Posterior cingulate gyrus (tissue), 11 donors: ENCODE results near the gene MIEN1.
A peak's percentile ranks its signal among the peaks of the same experiment; 100 is the strongest.
"Not testable (repeated sequence)": the region's sequence is repeated elsewhere in the genome, so short reads cannot be mapped to it uniquely, and the experiment has no call there.

ENCODE experiments used
- DNase-seq, 10 donors: peaks; one replicate each; pipeline versions ENCODE4 v3.0.0 to v3.0.0-alpha.2; 2020 to 2021; ENCODE audit warnings: mixed read lengths in 3 of 10
- intact Hi-C: fragments of 100-400 bp; cut with DNase I; formaldehyde crosslinking; loops from one replicate; pipeline ENCODE4 v1.15.1; 2023

Gene MIEN1

GRCh38 chr17:39730095-39730921, at the start of gene MIEN1:
TSS of gene MIEN1 (minus strand) at chr17:39730532. CDS start at chr17:39730495, 37 bp downstream.
- intact Hi-C loops = loop anchor here (2.0 to 5.0 kb wide), 2 partner anchors 42 to 108 kb away; partner anchors contain the start of gene PGAP3
- DNase-seq = peak; percentile 87 to 99 (median 94)

GRCh38 chr17:39777534-39778365, 47.4 kb upstream of the MIEN1 start:
- DNase-seq = no peak
- intact Hi-C loops = no loop called here

- intact Hi-C loops = no loop called here
Measured at GRCh38 chr17:39776252-39776651, 45.9 kb upstream of the MIEN1 start.

GRCh38 chr17:39775031-39775430, 44.7 kb upstream of the MIEN1 start:
- DNase-seq = no peak
- intact Hi-C loops = no loop called here

More at GRCh38 chr17:39776252-39776651, 45.9 kb upstream of the MIEN1 start:
- no peak for DNase-seq

GRCh38 chr17:39774047-39774446, 43.7 kb upstream of the MIEN1 start:
- intact Hi-C loops = no loop called here
- DNase-seq = no peak

GRCh38 chr17:39772987-39773934, 42.9 kb upstream of the MIEN1 start:
- no peak for DNase-seq
- intact Hi-C loops = no loop called here

- DNase-seq = peak in 4 of 10 donors; percentile 22 to 89 (median 38)
- intact Hi-C loops = no loop called here
Measured at GRCh38 chr17:39772415-39772814, 42.1 kb upstream of the MIEN1 start.

GRCh38 chr17:39769974-39770587, 39.7 kb upstream of the MIEN1 start:
- DNase-seq = peak in 3 of 10 donors; percentile 12 to 24 (median 18)

GRCh38 chr17:39767147-39767546, 36.8 kb upstream of the MIEN1 start:
- intact Hi-C loops = no loop called here
- no peak for DNase-seq

More at GRCh38 chr17:39769974-39770587, 39.7 kb upstream of the MIEN1 start:
- intact Hi-C loops = no loop called here

GRCh38 chr17:39765766-39766165, 35.4 kb upstream of the MIEN1 start:
- intact Hi-C loops = no loop called here
- DNase-seq = no peak

GRCh38 chr17:39765175-39765574, 34.8 kb upstream of the MIEN1 start:
- intact Hi-C loops = no loop called here
- DNase-seq = no peak

- DNase-seq, intact Hi-C loops: not testable (repeated sequence)
Measured at GRCh38 chr17:39764171-39764570, 33.8 kb upstream of the MIEN1 start.

DNA sequence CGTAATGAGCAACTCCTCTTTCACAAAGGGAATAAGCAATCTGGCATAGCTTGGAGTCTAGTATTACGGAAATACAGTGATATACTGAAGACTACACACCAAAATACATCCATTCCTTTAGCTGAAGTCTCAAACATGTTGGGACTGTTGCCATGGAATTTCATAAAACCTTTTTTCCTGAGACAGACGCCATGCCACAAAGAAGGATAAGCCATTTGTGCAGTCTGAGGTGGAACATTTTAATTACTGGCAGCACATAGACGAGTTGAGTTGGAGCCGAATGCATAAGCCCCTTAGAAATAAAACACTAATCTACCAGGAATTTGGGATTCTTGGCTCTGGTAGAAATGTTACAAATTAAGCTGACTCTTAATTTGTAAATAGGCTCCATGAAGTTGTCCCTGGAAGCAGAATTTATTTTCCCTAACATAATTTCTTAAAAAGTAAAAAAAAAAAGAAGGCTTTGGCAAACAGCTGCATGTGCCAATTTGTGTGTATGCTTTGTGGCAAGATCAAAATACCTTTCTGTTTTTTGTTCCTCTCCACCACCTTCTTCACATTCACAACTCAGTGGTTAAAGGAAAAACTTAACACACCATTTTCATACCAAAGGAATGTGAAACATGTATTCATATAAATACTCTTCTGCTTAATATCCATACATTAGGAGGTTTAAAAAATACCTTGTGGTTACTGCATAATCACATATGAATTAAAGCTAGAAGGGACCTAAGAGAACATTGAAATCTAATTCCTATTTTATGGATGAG, 32.9 kb upstream of the MIEN1 start:
- no peak for DNase-seq
- intact Hi-C loops = no loop called here

GRCh38 chr17:39761861-39762496, 31.6 kb upstream of the MIEN1 start:
- DNase-seq = peak in 1 of 10 donors; percentile 72
- intact Hi-C loops = no loop called here

DNA sequence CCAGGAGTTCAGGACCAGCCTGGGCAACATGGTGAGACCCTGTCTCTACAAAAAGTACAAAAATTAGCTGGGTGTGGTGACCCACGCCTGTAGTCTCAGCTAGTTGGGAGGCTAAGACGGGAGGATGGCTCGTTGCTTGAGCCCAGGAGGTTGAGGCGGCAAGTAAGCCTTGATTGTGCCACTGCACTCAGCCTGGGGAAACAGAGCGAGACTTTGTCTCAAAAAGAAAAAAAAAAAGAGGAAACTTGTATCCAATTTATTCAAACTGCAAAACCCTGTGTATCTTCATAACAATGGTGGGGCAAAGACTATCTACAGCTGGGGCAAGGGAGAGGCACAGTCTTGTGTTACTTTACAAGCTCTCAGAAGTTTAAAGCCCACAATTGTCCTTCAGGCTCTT, 28.9 kb upstream of the MIEN1 start:
- intact Hi-C loops = loop anchor here (10.0 kb wide), 1 partner anchor 166 kb away; the partner anchor contains the start of genes LRRC3C and ORMDL3
- DNase-seq = no peak

DNA sequence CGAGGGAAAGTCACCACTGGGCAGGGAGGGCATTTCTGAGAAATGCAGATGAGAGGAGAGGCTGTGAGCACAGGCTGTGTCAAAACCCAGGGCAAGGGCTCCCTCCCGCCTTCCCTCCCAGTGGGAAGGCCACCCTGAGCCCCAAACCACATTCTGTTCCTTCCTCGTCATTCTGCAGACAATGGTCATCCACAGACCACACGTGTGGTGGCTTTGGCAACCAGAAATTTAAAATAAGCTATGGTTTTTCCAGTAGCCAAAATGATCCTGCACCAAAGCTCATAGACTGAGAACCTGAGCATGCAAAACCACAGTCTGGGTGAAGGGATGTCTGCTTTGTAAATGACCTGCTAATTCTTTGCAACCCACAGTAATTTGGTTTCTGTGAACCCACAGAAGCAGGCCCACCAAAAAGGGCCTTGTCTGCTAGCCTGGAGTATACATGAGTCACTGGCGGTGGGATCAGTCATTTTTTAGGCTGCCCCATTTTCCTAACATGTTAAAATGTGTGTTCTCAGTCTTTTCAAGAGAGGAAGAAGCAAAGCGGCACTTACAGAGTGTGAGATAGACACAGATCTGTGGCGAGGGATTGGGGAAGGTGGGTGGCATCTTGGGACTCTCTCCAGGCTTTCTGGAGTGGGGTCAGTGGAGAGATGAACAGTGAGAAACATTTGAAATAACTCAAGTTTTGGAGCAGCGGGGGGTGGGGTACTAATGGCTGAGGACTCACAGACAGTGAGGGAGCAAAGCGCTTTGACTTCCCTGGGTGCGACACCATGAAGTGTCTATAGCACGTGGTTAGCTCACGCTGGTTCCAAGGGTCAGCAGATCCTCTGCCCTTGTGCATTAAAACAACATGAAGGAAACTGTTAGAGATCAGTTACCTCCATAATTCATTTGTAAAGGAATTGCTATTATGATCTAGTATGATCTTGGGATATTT, 27.9 kb upstream of the MIEN1 start:
- intact Hi-C loops = loop anchor here (10.0 kb wide), 1 partner anchor 167 kb away; the partner anchor contains the start of genes LRRC3C and ORMDL3
- no peak for DNase-seq

GRCh38 chr17:39757176-39757662, 26.9 kb upstream of the MIEN1 start:
- no peak for DNase-seq
- intact Hi-C loops = loop anchor here (10.0 kb wide), 1 partner anchor 168 kb away; the partner anchor contains the start of genes LRRC3C and ORMDL3
